ENCODE measurements around the gene NT5DC1.

- no peak for TF ChIP-seq CTCF (IDR thresholded peaks at IDR 0.05)
- TF ChIP-seq FOXJ3 (CRISPR knock-in tag; IDR thresholded peaks at IDR 0.05): no peak
- peak; percentile 28; the same call in 1 of the 2 replicates for TF ChIP-seq POLR2AphosphoS5 (IDR thresholded peaks at IDR 0.05; ENCODE audit: low read depth, low read length)
- no peak for TF ChIP-seq MEF2A (IDR thresholded peaks at IDR 0.05; ENCODE audit: borderline replicate concordance, low read depth)
- no peak for TF ChIP-seq SMC3 (IDR thresholded peaks at IDR 0.05; ENCODE audit: low read depth, low read length)
- no peak for TF ChIP-seq RFX5 (IDR thresholded peaks at IDR 0.05; ENCODE audit: low read length)
- TF ChIP-seq TCF12 (IDR thresholded peaks at IDR 0.05): peak; percentile 94
- TF ChIP-seq REST (IDR thresholded peaks at IDR 0.05; ENCODE audit: low read depth, low read length): no peak
Observed at GRCh38 chr6:116159782-116160524, 59.3 kb downstream of the NT5DC1 start.
